GM18520 (cell line): Measurements from ENCODE around the gene GRM8.

Experiments
- ATAC-seq: cut with Tn5 transposase; IDR thresholded peaks from one replicate; pipeline ENCODE4 v1.9.1; 2021; ENCODE audit not compliant: unreplicated experiment

The GRM8 gene

GRCh38 chr7:127252778-127253280 lies at the start of gene GRM8:
TSS of gene GRM8 (minus strand) at chr7:127252941.
- no peak for ATAC-seq

DNA sequence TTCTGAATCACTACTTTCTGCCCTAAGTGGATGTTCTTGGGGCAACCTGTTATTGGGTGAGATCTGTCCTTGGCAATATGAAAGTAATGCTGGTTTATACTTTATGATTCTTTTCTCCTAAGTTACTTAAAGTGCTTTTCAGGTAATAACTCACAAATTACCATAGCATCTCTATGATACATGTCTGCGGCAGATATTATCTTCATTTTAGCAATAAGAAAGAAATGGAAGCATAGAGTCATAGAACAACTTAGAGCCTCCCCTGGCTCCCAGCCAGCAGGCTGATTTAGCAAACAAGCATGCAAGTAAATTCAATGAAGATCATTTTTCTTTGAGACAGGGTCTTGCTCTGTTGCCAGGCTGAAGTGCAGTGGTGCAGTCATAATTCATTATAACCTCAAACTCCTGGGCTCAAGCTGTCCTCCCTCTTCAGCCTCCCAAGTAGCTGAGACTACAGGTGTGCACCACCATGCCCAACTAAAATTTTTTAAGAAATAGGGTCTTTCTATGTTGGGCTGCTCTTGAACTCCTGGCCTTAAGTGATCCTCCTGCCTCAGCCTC lies 38.1 kb upstream of the GRM8 start:
- no peak for ATAC-seq

DNA sequence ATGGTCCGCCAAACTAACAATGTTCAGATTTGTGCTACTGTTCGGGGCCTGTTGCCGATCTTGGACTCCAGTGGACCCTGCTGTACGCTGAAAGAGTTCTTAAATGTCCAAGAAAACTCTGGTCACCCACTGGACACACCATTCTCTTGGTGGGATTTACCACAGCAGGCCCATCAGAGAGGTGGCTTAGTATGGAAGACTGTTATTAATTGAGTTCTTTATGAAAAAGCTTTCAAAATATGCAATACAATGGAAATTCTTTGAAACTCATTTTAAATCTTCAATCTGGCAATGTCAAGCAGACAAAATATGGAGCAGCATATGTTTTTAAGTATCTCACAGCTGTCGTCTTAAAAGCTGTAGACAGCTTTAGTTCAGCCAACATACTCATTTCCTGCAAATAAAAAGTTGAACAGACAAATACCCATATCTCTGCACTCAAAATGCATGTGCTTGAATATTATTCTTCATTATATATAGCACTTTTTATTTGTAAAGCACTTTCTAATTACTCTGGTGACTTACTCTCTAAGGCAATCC lies 37.4 kb upstream of the GRM8 start:
- ATAC-seq = no peak

DNA sequence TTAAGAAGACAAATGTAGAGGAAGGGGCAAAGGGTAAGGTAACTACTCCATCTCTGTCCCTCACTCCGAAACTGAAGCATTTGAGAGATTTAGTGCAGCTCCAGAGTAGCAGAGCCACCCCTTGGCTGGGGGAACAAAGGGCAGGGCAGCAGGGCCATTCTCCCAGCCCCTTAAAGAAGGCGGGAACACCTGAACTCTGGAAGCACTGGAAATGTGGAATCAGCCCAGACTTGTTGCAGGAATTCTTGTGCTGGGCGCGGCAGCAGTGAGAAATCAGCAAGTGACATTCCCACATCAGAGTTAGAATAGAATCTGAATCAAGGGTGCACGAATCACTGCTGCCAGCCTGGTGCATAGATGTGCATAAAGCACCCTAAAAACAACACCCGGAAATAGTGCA lies 34.4 kb upstream of the GRM8 start:
- no peak for ATAC-seq

DNA sequence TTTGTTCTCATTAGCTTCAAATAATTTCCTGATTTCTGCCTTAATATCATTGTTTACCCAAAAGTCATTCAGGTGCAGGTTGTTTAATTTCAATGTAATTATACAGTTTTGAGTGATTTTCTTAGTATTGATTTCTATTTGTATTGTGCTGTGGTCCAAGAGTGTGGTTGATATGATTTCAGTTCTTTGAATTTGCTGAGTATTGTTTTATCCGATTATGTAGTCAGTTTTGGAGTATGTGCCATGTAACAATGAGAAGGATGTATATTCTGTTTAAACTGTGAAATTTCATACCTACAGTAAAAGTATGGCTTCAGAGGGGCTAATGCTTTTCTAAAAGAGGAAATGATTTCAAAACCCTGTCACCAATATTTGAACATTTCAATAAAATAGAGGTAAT lies 17.4 kb upstream of the GRM8 start:
- ATAC-seq = no peak

GRCh38 chr7:127266047-127266446 lies 13.3 kb upstream of the GRM8 start:
- no peak for ATAC-seq

GRCh38 chr7:127264219-127264618 lies 11.5 kb upstream of the GRM8 start:
- no peak for ATAC-seq

DNA sequence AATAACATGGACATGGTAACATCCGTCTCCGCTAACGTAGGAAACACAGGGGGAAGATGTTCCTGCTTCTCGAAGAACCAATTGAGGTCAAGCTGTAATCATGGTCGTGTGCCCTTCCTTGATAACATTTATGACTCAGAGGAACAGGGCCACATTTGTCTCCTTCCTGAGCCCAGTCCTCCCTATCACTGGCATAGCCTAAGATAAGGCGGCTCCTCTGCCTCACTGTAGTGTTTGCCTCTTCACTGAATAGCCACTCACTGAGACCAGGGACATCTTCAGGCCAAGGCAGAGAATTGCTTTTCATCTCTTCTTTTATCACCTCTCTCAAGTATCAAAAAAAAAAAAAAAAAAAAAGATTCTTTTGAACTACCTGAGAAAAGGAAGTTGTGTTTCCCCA lies 5.4 kb upstream of the GRM8 start:
- no peak for ATAC-seq

DNA sequence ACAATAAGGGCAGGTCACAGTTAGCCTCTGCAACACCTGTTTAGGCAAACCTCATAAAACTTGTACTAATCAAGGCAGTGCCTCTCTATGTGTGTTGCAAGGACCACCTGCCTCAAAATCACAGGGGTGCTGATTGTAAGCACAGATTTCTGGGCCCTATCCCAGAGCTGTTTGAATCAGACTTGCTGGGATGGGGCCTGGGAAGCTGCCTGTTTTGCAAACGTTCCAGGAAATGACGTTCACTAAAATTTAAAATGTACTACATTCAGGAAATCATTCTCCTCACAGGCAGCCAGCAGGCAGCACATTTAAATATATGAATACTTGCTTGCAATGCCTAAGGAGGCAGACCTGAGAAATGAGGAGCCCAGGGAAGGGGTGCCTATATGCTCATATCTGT lies 4.3 kb upstream of the GRM8 start:
- no peak for ATAC-seq

- no peak for ATAC-seq
These were observed 3.4 kb upstream of the GRM8 start for GRCh38 chr7:127256041-127256725.

DNA sequence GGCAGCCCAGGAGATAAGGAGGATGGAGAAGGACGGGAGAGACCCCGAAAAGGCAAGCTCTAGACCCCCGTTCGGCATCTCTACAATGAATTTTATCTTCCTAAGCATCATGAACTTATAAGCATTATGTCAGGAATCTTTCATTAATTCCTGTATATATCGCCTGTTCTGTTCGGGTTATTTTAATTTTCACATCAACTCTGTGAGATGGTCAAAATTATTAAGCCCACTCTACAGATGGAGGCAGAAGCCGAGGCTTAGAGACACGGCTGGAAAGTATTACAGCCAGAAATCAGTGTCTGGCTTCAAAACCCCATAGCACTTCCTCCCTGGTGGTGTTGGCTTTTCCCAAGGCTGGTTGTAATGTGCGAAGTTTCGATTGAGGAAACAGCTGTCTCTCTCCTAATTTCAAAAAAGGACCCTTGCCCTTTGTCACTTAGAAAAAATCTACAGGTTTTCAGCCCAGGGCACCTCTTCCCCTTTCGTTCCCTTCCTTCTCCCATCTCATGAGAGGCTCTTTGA lies 1.5 kb upstream of the GRM8 start:
- no peak for ATAC-seq

GRCh38 chr7:127253281-127254162 lies 781 bp upstream of the GRM8 start:
- peak; percentile 72 for ATAC-seq

DNA sequence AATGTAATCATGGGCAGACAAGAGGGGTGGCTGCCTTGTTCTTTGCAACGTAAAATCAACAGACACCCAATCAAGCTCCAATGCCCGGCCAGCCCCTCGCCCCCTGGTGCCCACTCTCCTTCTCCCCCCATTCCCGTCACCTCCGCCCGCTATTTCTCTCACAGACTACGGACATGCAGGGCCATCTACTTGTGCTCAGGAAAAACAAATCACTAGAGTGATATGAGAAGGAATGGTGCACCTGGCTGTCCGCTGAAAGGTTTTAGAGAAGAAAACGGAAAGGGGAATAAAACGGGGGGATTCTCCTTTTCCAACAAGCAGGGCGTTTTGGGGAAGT lies 396 bp downstream of the GRM8 start:
- ATAC-seq = no peak

- no peak for ATAC-seq
These were observed 1.0 kb downstream of the GRM8 start for GRCh38 chr7:127251465-127252376.

- no peak for ATAC-seq
These were observed 1.7 kb downstream of the GRM8 start for GRCh38 chr7:127251036-127251464.

DNA sequence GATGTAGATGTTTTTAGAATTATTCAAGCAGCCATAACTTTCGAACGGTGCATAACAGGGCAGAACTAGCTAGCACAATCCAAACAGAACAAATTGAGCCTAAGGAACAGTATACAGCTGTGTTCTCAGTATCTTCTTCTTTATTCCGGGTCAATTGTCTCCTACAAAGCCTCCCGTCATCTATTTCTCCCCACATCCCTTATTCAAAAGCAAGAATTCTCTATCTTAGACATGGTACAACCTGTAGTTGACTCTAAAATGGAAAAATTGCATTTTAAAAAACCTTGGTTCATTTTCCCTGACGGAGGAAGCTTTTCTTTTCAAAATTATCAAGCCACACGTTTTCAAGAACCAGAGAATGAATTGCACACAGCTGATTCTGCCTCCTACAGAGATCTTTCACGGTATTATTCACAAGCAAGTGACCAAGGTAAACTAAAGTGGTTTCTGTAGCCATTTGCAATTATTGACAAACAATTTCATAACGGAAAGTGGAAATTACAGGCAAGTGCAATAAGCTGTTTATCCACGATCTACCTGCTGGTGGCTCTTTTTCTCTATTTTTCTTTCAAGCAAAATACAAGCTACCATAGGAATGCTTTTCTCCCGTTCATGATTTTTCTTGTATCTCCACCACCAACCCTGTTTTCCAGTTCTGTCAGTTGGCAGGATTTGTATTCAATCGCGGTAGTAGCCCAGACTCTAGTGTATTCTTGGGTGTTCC lies 2.3 kb downstream of the GRM8 start:
- ATAC-seq = no peak

DNA sequence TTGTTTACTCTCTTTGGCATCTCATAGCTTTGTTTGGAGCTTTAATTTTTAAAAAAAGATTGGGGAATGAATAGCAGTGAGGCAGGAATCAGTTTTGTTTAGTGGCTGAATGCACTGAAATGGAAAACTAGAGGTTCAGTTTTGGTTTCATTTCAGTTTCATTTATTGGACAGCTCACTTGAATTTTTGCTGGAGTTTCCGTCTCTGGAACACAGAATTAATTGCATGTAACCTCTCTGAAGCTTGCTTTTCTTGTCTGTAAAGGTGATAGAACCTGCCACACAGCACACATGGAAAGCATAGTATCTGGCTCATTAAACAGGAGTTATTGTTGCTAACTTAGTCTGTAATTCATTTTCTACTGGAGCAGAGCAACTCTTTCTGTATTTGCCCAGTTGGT lies 7.1 kb downstream of the GRM8 start:
- ATAC-seq = no peak

DNA sequence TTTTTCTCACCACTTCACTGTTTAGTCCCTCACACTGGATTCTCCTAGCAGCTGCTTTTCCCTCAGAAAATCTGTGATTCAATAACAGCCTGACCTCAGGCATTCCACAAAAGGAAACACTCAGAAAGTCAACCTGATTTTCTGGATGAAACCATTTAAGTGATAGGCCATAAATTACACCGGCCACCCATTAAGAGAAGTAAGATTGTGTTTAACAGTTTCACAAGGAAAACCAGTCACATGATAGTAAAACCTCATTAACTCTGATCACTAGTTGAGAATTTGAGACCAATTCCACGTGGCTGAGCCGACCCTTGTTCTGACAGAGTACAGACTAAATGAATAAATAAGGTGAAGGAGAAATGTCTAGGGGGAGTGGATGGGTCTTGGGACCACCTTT lies 7.7 kb downstream of the GRM8 start:
- no peak for ATAC-seq

- ATAC-seq = no peak
These were observed 12.9 kb downstream of the GRM8 start for GRCh38 chr7:127239814-127240213.

- ATAC-seq = no peak
These were observed 19.1 kb downstream of the GRM8 start for GRCh38 chr7:127233630-127234029.
